ENCODE measurements around the gene CYP4F12. TPM values are rescaled to one million over a fixed set of nuclear protein-coding genes. Genes with fewer than 3 reads are reported as not detected.
"Not testable (repeated sequence)": the region's sequence is repeated elsewhere in the genome, so short reads cannot be mapped to it uniquely, and the experiment has no call there.

The CYP4F12 gene
- total and polyA plus RNA-seq, 11 donors: 1.1 to 8.9 (median 3.1) TPM

DNA sequence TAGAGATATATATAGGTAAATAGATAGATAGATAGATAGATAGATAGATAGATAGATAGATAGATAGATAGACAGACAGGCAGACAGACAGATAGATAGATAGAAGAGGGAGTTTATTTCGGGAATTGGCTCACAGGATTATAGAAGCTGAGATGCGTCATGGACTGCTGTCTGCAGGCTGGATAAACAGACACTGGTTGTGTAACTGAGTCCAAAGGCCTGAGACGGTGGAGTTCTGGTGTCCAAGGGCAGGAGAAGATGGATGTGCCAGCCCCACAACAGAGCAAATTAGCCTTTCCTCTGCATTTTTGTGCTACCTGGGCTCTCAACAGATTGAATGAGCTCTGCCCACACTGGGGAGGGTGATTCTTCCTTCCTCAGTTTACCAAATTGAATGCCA lies 29.5 kb upstream of the CYP4F12 start:
- Histone ChIP-seq H3K4me3 (no peak overlapping the region), H3K9me3 (peaks cover 0 to 4% (median 0%) of the 10 kb centered on the region in 12 donors), H3K27me3 (peaks cover 0 to 6% (median 0%) of the 10 kb centered on the region in 9 donors), H3K27ac (no peak overlapping the region), H3K4me1 (peaks cover 0 to 12% (median 0%) of the 10 kb centered on the region in 12 donors), H3K36me3 (no peaks in the 10 kb centered on the region)
- TF ChIP-seq, protein P1, sequence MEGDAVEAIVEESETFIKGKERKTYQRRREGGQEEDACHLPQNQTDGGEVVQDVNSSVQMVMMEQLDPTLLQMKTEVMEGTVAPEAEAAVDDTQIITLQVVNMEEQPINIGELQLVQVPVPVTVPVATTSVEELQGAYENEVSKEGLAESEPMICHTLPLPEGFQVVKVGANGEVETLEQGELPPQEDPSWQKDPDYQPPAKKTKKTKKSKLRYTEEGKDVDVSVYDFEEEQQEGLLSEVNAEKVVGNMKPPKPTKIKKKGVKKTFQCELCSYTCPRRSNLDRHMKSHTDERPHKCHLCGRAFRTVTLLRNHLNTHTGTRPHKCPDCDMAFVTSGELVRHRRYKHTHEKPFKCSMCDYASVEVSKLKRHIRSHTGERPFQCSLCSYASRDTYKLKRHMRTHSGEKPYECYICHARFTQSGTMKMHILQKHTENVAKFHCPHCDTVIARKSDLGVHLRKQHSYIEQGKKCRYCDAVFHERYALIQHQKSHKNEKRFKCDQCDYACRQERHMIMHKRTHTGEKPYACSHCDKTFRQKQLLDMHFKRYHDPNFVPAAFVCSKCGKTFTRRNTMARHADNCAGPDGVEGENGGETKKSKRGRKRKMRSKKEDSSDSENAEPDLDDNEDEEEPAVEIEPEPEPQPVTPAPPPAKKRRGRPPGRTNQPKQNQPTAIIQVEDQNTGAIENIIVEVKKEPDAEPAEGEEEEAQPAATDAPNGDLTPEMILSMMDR (IDR thresholded peaks at IDR 0.05): no peak
- TF ChIP-seq POLR2A (IDR thresholded peaks at IDR 0.05): no peak
- DNase-seq: no peak
- WGBS, 4 donors: 77 to 85% (median 79%) methylated on average over 3 of the region's 3 CpGs
- no peak for ATAC-seq
- intact Hi-C loops (cut with DNase I): no loop called here

DNA sequence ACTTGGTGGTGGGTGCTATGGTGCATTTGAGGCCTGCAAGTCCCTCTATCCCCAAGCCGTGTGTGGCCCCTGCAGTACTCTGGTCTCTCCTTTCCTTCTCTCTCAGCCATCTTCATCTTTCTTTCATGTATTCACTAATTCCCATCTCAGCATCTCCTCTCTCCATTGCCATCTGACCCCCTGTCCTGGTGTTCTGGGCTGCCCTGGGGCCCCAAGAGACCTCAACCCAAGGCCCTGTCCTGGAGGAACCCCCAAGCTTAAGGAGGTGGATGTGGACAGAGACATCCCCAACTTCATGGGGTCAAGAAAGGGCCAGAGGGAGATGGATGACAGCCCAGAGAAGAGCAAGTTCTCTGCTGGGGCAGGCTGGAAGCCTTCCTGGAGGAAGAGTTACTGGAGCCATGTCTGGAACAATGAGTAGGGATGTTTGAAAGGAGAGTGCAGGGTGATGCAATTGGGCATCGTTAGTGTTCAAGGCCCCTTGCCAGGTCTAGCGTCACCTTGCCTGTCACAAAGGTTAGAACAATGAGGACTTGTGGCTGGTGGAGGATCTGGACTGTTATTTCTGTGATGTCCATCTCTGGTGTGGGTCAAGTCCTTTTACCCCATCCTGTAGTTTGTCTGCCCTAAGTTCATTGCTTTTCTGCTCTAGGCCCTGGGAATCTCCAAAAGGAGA lies 28.7 kb upstream of the CYP4F12 start:
- peaks cover 0 to 7% (median 0%) of the 10 kb centered on the region in 12 donors for H3K9me3 ChIP-seq
- ATAC-seq: no peak
- WGBS, 4 donors: 67 to 81% (median 80%) methylated on average over 3 of the region's 3 CpGs
- intact Hi-C loops (cut with DNase I): no loop called here
- no peak overlapping the region for H3K4me3 ChIP-seq
- no peak overlapping the region for H3K27ac ChIP-seq
- H3K36me3 ChIP-seq: no peaks in the 10 kb centered on the region
- peaks cover 0 to 12% (median 0%) of the 10 kb centered on the region in 12 donors for H3K4me1 ChIP-seq
- peaks cover 0 to 6% (median 0%) of the 10 kb centered on the region in 9 donors for H3K27me3 ChIP-seq
- DNase-seq: no peak
- TF ChIP-seq POLR2A (IDR thresholded peaks at IDR 0.05): no peak
- TF ChIP-seq, protein P1 (IDR thresholded peaks at IDR 0.05): no peak

DNA sequence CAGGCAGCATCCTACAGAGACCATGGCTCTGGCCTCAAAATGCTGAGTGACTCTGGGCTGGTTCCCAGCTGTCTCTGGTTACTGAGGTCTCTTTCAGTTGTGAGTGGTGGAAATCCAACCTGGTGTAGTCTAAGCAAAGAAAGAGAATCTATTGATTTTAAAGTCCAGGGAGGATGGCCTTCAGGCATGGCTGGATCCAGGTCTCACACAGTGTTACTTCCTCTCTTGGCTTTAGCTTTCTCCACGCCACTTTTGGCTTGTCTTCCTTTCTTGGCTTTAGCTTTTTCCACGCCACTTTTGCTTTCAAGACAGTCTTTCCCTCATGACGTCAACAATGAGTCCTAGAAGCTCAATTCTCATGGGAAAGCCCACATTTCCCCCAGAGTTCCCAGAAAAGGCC lies 28.1 kb upstream of the CYP4F12 start:
- intact Hi-C loops (cut with DNase I): no loop called here
- peaks cover 0 to 12% (median 0%) of the 10 kb centered on the region in 12 donors for H3K4me1 ChIP-seq
- DNase-seq: no peak
- WGBS, 4 donors: 45 to 60% (median 56%) methylated on average over 3 of the region's 3 CpGs
- ATAC-seq: no peak
- H3K9me3 ChIP-seq: peaks cover 0 to 7% (median 0%) of the 10 kb centered on the region in 12 donors
- H3K27ac ChIP-seq: no peak overlapping the region
- H3K4me3 ChIP-seq: no peak overlapping the region
- TF ChIP-seq POLR2A (IDR thresholded peaks at IDR 0.05): no peak
- no peaks in the 10 kb centered on the region for H3K36me3 ChIP-seq
- H3K27me3 ChIP-seq: peaks cover 0 to 6% (median 0%) of the 10 kb centered on the region in 9 donors

DNA sequence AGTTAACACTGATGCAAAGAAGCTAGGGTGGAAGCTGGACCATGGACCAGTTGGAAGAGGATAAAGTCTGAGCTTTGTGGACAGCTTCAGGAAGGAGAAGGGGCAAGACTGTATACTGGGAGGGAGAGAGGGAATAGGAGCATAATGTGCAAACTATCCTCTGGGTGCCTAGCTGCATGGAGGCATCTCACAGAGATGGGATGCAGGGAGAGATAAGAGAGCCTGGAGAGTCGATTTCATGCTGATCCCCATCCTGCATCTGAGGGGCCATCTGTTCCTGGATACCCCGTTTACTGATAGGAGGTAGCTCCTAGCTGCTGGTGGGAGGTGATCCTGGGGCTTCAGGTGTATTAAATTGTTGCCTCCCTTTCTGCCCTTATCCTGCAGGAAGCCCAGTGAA lies 23.4 kb upstream of the CYP4F12 start:
- TF ChIP-seq, protein P1 (IDR thresholded peaks at IDR 0.05): no peak
- no peak for TF ChIP-seq POLR2A (IDR thresholded peaks at IDR 0.05)
- WGBS, 4 donors: 56 to 71% (median 60%) methylated on average over 2 of the region's 2 CpGs
- Histone ChIP-seq H3K9me3 (peaks cover 0 to 7% (median 0%) of the 10 kb centered on the region in 12 donors), H3K36me3 (no peaks in the 10 kb centered on the region), H3K27me3 (peaks cover 0 to 9% (median 0%) of the 10 kb centered on the region in 9 donors), H3K4me3 (no peak overlapping the region), H3K4me1 (no peaks in the 10 kb centered on the region), H3K27ac (no peak overlapping the region)
- ATAC-seq: no peak
- intact Hi-C loops (cut with DNase I): no loop called here
- DNase-seq: no peak

DNA sequence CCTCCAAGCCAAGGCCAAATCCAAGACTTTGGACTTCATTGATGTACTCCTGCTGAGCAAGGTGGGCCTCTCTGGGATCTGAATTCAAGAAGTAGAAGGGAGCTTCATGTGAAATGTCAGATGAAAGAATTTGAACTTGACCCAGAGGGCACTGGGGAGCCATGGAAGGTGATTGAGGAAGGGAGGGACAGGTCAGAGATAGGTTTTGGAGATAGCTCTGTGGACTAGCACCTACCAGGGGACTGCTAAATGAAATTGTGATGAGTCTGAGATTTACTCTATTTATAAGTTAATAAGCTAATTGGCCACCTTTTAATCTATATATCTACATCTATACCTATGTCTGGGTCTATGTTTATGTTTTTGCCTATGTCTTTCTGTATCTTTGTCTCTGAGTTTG lies 22.8 kb upstream of the CYP4F12 start:
- DNase-seq; H3K4me1 ChIP-seq; H3K9me3 ChIP-seq; ATAC-seq; H3K4me3 ChIP-seq; H3K27ac ChIP-seq; intact Hi-C loops (cut with DNase I); H3K36me3 ChIP-seq: not testable (repeated sequence)
- H3K27me3 ChIP-seq: peaks cover 0 to 13% (median 0%) of the 10 kb centered on the region in 9 donors
